Chondrocyte (in vitro differentiated cells): ENCODE measurements around the gene GRIK1. TPM values are rescaled to one million over a fixed set of nuclear protein-coding genes. Genes with fewer than 3 reads are reported as not detected.

Experiments
- DNase-seq: peaks from one replicate; pipeline ENCODE4 v3.0.0; 2021; ENCODE audit warnings: mixed read lengths, low spot score
- H3K27ac Mint-ChIP-seq: one replicate; pipeline ENCODE4 v1.8.0; 2021; ENCODE audit warnings: mild to moderate bottlenecking, moderate library complexity, mixed read lengths; ENCODE audit not compliant: unreplicated experiment
- H3K27me3 Mint-ChIP-seq: 2 replicates; pipeline ENCODE4 v1.8.0; 2021; ENCODE audit warnings: low read depth, mixed read lengths
- H3K36me3 Mint-ChIP-seq: 2 replicates; pipeline ENCODE4 v1.8.0; 2021; ENCODE audit warnings: low read depth, mixed read lengths
- H3K4me1 Mint-ChIP-seq: 2 replicates; pipeline ENCODE4 v1.8.0; 2021; ENCODE audit warnings: low read depth, mild to moderate bottlenecking, mixed read lengths
- H3K4me3 Mint-ChIP-seq: one replicate; pipeline ENCODE4 v1.8.0; 2021; ENCODE audit warnings: mild to moderate bottlenecking, moderate library complexity, mixed read lengths; ENCODE audit not compliant: unreplicated experiment
- H3K9me3 Mint-ChIP-seq: 2 replicates; pipeline ENCODE4 v1.8.0; 2021; ENCODE audit warnings: low read depth, mixed read lengths
- total RNA-seq: library from RNA; stranded (reverse); gene quantifications from 3 replicates; pipeline ENCODE4 v1.2.1, GENCODE V29; 2021
- TF ChIP-seq, protein P1 (sequence below): fragments of 200-600 bp; sonication (generic); IDR thresholded peaks from 2 replicates; pipeline ENCODE4 v1.5.0; 2021; ENCODE audit warnings: antibody characterized with exemption, mild to moderate bottlenecking, moderate library complexity

The GRIK1 gene
- total RNA-seq, 1 donor from 2014 or later = 1.2 TPM

- no peak overlapping the region for H3K27ac Mint-ChIP-seq
- no peak for DNase-seq
- peaks cover 10% of the 10 kb centered on the region for H3K27me3 Mint-ChIP-seq
- peaks cover 4% of the 10 kb centered on the region for H3K4me1 Mint-ChIP-seq
- no peak overlapping the region for H3K4me3 Mint-ChIP-seq
- H3K9me3 Mint-ChIP-seq = no peaks in the 10 kb centered on the region
- H3K36me3 Mint-ChIP-seq = peaks cover 3% of the 10 kb centered on the region
- TF ChIP-seq, protein P1, sequence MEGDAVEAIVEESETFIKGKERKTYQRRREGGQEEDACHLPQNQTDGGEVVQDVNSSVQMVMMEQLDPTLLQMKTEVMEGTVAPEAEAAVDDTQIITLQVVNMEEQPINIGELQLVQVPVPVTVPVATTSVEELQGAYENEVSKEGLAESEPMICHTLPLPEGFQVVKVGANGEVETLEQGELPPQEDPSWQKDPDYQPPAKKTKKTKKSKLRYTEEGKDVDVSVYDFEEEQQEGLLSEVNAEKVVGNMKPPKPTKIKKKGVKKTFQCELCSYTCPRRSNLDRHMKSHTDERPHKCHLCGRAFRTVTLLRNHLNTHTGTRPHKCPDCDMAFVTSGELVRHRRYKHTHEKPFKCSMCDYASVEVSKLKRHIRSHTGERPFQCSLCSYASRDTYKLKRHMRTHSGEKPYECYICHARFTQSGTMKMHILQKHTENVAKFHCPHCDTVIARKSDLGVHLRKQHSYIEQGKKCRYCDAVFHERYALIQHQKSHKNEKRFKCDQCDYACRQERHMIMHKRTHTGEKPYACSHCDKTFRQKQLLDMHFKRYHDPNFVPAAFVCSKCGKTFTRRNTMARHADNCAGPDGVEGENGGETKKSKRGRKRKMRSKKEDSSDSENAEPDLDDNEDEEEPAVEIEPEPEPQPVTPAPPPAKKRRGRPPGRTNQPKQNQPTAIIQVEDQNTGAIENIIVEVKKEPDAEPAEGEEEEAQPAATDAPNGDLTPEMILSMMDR = no peak
Observed at GRCh38 chr21:29717659-29718058, 222.1 kb downstream of the GRIK1 start.

DNA sequence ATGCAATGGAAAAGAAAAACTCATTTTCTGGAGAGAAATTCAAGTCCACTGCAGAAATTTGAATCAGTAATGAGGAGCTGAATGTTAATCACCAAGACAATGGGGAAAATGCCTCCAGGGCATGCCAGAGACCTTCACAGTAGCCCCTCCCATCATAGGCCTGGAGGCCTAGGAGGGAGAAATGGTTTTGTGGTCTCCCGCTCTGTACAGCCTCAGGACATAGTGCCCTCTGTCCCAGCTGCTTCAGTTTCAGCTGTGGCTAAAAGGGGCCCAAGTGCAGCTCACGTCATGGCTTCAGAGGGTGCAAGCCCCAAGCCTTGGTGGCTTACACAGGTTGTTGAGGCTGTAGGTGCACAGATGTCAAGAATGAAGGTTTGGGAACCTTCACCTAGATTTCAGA, 223.0 kb downstream of the GRIK1 start:
- H3K36me3 Mint-ChIP-seq = peaks cover 3% of the 10 kb centered on the region
- no peak overlapping the region for H3K4me3 Mint-ChIP-seq
- no peaks in the 10 kb centered on the region for H3K9me3 Mint-ChIP-seq
- DNase-seq = no peak
- H3K4me1 Mint-ChIP-seq = peaks cover 4% of the 10 kb centered on the region
- TF ChIP-seq, protein P1 = no peak
- peaks cover 10% of the 10 kb centered on the region for H3K27me3 Mint-ChIP-seq
- H3K27ac Mint-ChIP-seq = no peak overlapping the region

GRCh38 chr21:29715089-29715488, 224.7 kb downstream of the GRIK1 start:
- H3K4me1 Mint-ChIP-seq = peaks cover 4% of the 10 kb centered on the region
- H3K27me3 Mint-ChIP-seq = peaks cover 1% of the 10 kb centered on the region
- TF ChIP-seq, protein P1 = no peak
- no peaks in the 10 kb centered on the region for H3K9me3 Mint-ChIP-seq
- peaks cover 3% of the 10 kb centered on the region for H3K36me3 Mint-ChIP-seq
- no peak for DNase-seq
- H3K27ac Mint-ChIP-seq = no peak overlapping the region
- no peak overlapping the region for H3K4me3 Mint-ChIP-seq

GRCh38 chr21:29712818-29713217, 227.0 kb downstream of the GRIK1 start:
- H3K36me3 Mint-ChIP-seq = peaks cover 3% of the 10 kb centered on the region
- no peak overlapping the region for H3K4me3 Mint-ChIP-seq
- no peak for DNase-seq
- H3K27ac Mint-ChIP-seq = no peak overlapping the region
- peaks cover 4% of the 10 kb centered on the region for H3K4me1 Mint-ChIP-seq
- H3K9me3 Mint-ChIP-seq = no peaks in the 10 kb centered on the region
- peaks cover 1% of the 10 kb centered on the region for H3K27me3 Mint-ChIP-seq
- TF ChIP-seq, protein P1 = no peak

GRCh38 chr21:29711236-29711635, 228.6 kb downstream of the GRIK1 start:
- no peak overlapping the region for H3K27ac Mint-ChIP-seq
- no peaks in the 10 kb centered on the region for H3K36me3 Mint-ChIP-seq
- no peak for DNase-seq
- H3K9me3 Mint-ChIP-seq = no peaks in the 10 kb centered on the region
- TF ChIP-seq, protein P1 = no peak
- peaks cover 4% of the 10 kb centered on the region for H3K4me1 Mint-ChIP-seq
- H3K27me3 Mint-ChIP-seq = peaks cover 1% of the 10 kb centered on the region
- no peak overlapping the region for H3K4me3 Mint-ChIP-seq
